Measurements from ENCODE around the gene DNAJB8.

Gene DNAJB8

GRCh38 chr3:128473180-128473519 is 6.5 kb upstream of the DNAJB8 start:
- no peak for DNase-seq
- intact Hi-C loops (cut with DNase I) = no loop called here

GRCh38 chr3:128472449-128473179 is 5.9 kb upstream of the DNAJB8 start:
- intact Hi-C loops (cut with DNase I) = no loop called here
- DNase-seq = no peak

GRCh38 chr3:128471720-128472119 is 5.0 kb upstream of the DNAJB8 start:
- intact Hi-C loops (cut with DNase I) = no loop called here
- no peak for DNase-seq

GRCh38 chr3:128471110-128471509 is 4.4 kb upstream of the DNAJB8 start:
- no peak for DNase-seq

GRCh38 chr3:128470134-128470899 is 3.6 kb upstream of the DNAJB8 start:
- intact Hi-C loops (cut with DNase I) = no loop called here
- peak in 1 of 42 donors; percentile 35 for DNase-seq

More at GRCh38 chr3:128471110-128471509, 4.4 kb upstream of the DNAJB8 start:
- intact Hi-C loops (cut with DNase I) = no loop called here

GRCh38 chr3:128469556-128469955 is 2.9 kb upstream of the DNAJB8 start:
- DNase-seq = no peak
- intact Hi-C loops (cut with DNase I) = no loop called here

GRCh38 chr3:128468791-128469527 is 2.3 kb upstream of the DNAJB8 start:
- no peak for DNase-seq
- intact Hi-C loops (cut with DNase I) = no loop called here

GRCh38 chr3:128468285-128468790 is 1.6 kb upstream of the DNAJB8 start:
- no peak for DNase-seq
- intact Hi-C loops (cut with DNase I) = no loop called here

GRCh38 chr3:128464702-128465101 is 2.0 kb downstream of the DNAJB8 start:
- DNase-seq = no peak
- intact Hi-C loops (cut with DNase I) = no loop called here

GRCh38 chr3:128464188-128464587 is 2.5 kb downstream of the DNAJB8 start:
- intact Hi-C loops (cut with DNase I) = no loop called here
- DNase-seq = no peak

- intact Hi-C loops (cut with DNase I) = no loop called here
- no peak for DNase-seq
These were observed 2.9 kb downstream of the DNAJB8 start for GRCh38 chr3:128463771-128464170.

- intact Hi-C loops (cut with DNase I) = no loop called here
These were observed 3.3 kb downstream of the DNAJB8 start for GRCh38 chr3:128463354-128463753.

GRCh38 chr3:128462931-128463330 is 3.8 kb downstream of the DNAJB8 start:
- DNase-seq = no peak
- intact Hi-C loops (cut with DNase I) = no loop called here

More at GRCh38 chr3:128463354-128463753, 3.3 kb downstream of the DNAJB8 start:
- DNase-seq = no peak

GRCh38 chr3:128462341-128462910 is 4.3 kb downstream of the DNAJB8 start:
- intact Hi-C loops (cut with DNase I) = no loop called here
- DNase-seq = no peak

GRCh38 chr3:128461731-128462130 is 5.0 kb downstream of the DNAJB8 start:
- no peak for DNase-seq

GRCh38 chr3:128459461-128459820 is 7.2 kb downstream of the DNAJB8 start:
- intact Hi-C loops (cut with DNase I) = no loop called here
- DNase-seq = no peak

More at GRCh38 chr3:128461731-128462130, 5.0 kb downstream of the DNAJB8 start:
- intact Hi-C loops (cut with DNase I) = no loop called here

GRCh38 chr3:128458746-128459460 is 7.8 kb downstream of the DNAJB8 start:
- intact Hi-C loops (cut with DNase I) = no loop called here
- DNase-seq = no peak

- intact Hi-C loops (cut with DNase I) = no loop called here
- no peak for DNase-seq
These were observed 8.8 kb downstream of the DNAJB8 start for GRCh38 chr3:128457937-128458336.
